HCT116 (cell line): Measurements from ENCODE around the gene CRACDL. TPM values are rescaled to one million over a fixed set of nuclear protein-coding genes. Genes with fewer than 3 reads are reported as not detected.

Experiments
- ATAC-seq: fragments of 200-7000 bp; cut with Tn5 transposase; 2 replicates; pipeline ENCODE4 v1.9.1; 2020; ENCODE audit warnings: mild to moderate bottlenecking, moderate library complexity
- BruUV-seq: library from RNA; stranded (reverse); fragments of 400-500 nt; replicated peaks from 2 replicates; lab custom pipeline; 2021; lab: Mats Ljungman, UMichigan
- CTCF ChIA-PET: fragments of 300-600 bp; sonication (Branson Sonifier 250); formaldehyde crosslinking; loops from one replicate; lab custom pipeline; 2021; ENCODE audit warnings: antibody characterized with exemption; lab: Charles Lee
- POLR2A ChIA-PET: fragments of 300-600, 350-600 bp; sonication (Branson Sonifier 250); formaldehyde crosslinking; loops from one replicate; lab custom pipeline; 2021; ENCODE audit warnings: antibody characterized with exemption; lab: Charles Lee
- RAD21 ChIA-PET, 2 experiments: fragments of 300-600 bp; sonication (Branson Sonifier 250); formaldehyde crosslinking; loops; one replicate each; lab custom pipeline; 2023; ENCODE audit warnings: low total read pairs in 2 of 2; ENCODE audit not compliant: uncharacterized antibody in 2 of 2, unreplicated experiment in 2 of 2, low non-redundant PET in 1 of 2; lab: Charles Lee
- DNase-seq: peaks from one replicate; pipeline ENCODE4 v3.0.0-alpha.2; 2010; ENCODE audit warnings: low read depth, low spot score
- H2AFZ ChIP-seq: fragments of 200-600 bp; shearing (Covaris generic), sonication (generic); 2 replicates; pipeline ENCODE4 v1.6.1; 2017; ENCODE audit warnings: low read depth, mixed run types, mixed read lengths, antibody characterized with exemption, low read length; ENCODE audit not compliant: poor library complexity, severe bottlenecking
- H3K27ac ChIP-seq: 2 replicates; pipeline ENCODE4 v1.5.1; 2012; ENCODE audit warnings: low read depth, low read length
- H3K27me3 ChIP-seq: fragments of 200-600 bp; sonication (generic); 2 replicates; pipeline ENCODE4 v1.6.1; 2016; ENCODE audit warnings: mixed run types, low read length, mixed read lengths; ENCODE audit not compliant: insufficient read depth
- H3K36me3 ChIP-seq, 2 experiments: fragments of 200-500 bp in 1 of 2; fragments of 200-600 bp in 1 of 2; sonication (Bioruptor generic) in 1 of 2; sonication (generic) in 1 of 2; 2 replicates each; pipeline versions ENCODE4 v1.5.1 to v1.6.1; 2014 to 2016; ENCODE audit warnings: low read length in 2 of 2, inconsistent platforms in 1 of 2, mixed read lengths in 1 of 2, mixed run types in 1 of 2; ENCODE audit not compliant: insufficient read depth in 2 of 2, control insufficient read depth in 1 of 2
- H3K4me1 ChIP-seq, 2 experiments: fragments of 200-600 bp in 1 of 2; sonication (generic) in 1 of 2; 2 replicates each; pipeline versions ENCODE4 v1.5.1 to v1.6.1; 2012 to 2017; ENCODE audit warnings: low read length in 2 of 2, inconsistent platforms in 1 of 2, mild to moderate bottlenecking in 1 of 2, mixed read lengths in 1 of 2, mixed run types in 1 of 2, moderate library complexity in 1 of 2; ENCODE audit not compliant: insufficient read depth in 2 of 2, control insufficient read depth in 1 of 2
- H3K4me2 ChIP-seq: fragments of 200-600 bp; sonication (generic); 2 replicates; pipeline ENCODE4 v1.6.1; 2017; ENCODE audit warnings: mixed run types, low read length, mixed read lengths
- H3K4me3 ChIP-seq, 2 experiments: fragments of 200-600 bp in 1 of 2; sonication (generic) in 1 of 2; replicated peaks in 1 of 2; 2 replicates each; pipeline ENCODE4 v1.5.1; 2011 to 2016; ENCODE audit warnings: low read length in 2 of 2, control low read depth in 1 of 2, low read depth in 1 of 2, mild to moderate bottlenecking in 1 of 2, mixed read lengths in 1 of 2, mixed run types in 1 of 2
- H3K79me2 ChIP-seq: fragments of 200-600 bp; sonication (generic); 2 replicates; pipeline ENCODE4 v1.6.1; 2017; ENCODE audit warnings: mild to moderate bottlenecking, mixed run types, low read length, moderate library complexity, mixed read lengths; ENCODE audit not compliant: insufficient read depth
- H3K9ac ChIP-seq: fragments of 200-600 bp; sonication (generic); 2 replicates; pipeline ENCODE4 v1.6.1; 2016; ENCODE audit warnings: low read length, mixed read lengths
- H3K9me2 ChIP-seq: fragments of 200-600 bp; sonication (generic), shearing (Covaris generic); 2 replicates; pipeline ENCODE4 v1.6.1; 2017; ENCODE audit warnings: mixed run types, mild to moderate bottlenecking, moderate library complexity; ENCODE audit not compliant: insufficient read depth
- H3K9me3 ChIP-seq, 2 experiments: fragments of 200-500 bp in 1 of 2; fragments of 200-600 bp in 1 of 2; sonication (Bioruptor generic) in 1 of 2; sonication (generic) in 1 of 2; 2 replicates each; pipeline ENCODE4 v1.6.1; 2014 to 2017; ENCODE audit warnings: low read length in 2 of 2, mixed read lengths in 2 of 2, inconsistent platforms in 1 of 2, low read depth in 1 of 2, mild to moderate bottlenecking in 1 of 2, mixed run types in 1 of 2, moderate library complexity in 1 of 2; ENCODE audit not compliant: control insufficient read depth in 1 of 2, insufficient read depth in 1 of 2
- H4K20me1 ChIP-seq: fragments of 200-600 bp; sonication (generic), shearing (Covaris generic); 2 replicates; pipeline ENCODE4 v1.6.1; 2017; ENCODE audit warnings: mixed run types, mild to moderate bottlenecking, moderate library complexity; ENCODE audit not compliant: insufficient read depth
- CBX3 ChIP-seq: IDR thresholded peaks from 2 replicates; pipeline ENCODE4 v1.6.1; 2012; ENCODE audit warnings: low read depth
- CEBPB ChIP-seq: IDR thresholded peaks from 2 replicates; pipeline ENCODE4 v1.6.1; 2012; ENCODE audit warnings: low read depth
- EGR1 ChIP-seq: IDR thresholded peaks from 2 replicates; pipeline ENCODE4 v1.6.1; 2012; ENCODE audit warnings: low read depth
- EZH2 ChIP-seq: fragments of 200-600 bp; sonication (generic); IDR thresholded peaks from 2 replicates; pipeline ENCODE4 v1.6.1; 2017; ENCODE audit warnings: antibody characterized with exemption, mixed run types
- FOSL1 ChIP-seq: IDR thresholded peaks from 2 replicates; pipeline ENCODE4 v1.6.1; 2012; ENCODE audit warnings: low read depth
- JUND ChIP-seq: IDR thresholded peaks from 2 replicates; pipeline ENCODE4 v1.6.1; 2012
- POLR2A ChIP-seq: IDR thresholded peaks from 2 replicates; pipeline ENCODE4 v1.7.0; 2011; ENCODE audit warnings: borderline replicate concordance; ENCODE audit not compliant: insufficient read depth, insufficient read length; ENCODE audit errors: extremely low read depth
- POLR2AphosphoS5 ChIP-seq: IDR thresholded peaks from 2 replicates; pipeline ENCODE4 v1.6.1; 2011; ENCODE audit warnings: mild to moderate bottlenecking, low read depth, low read length, moderate library complexity
- SRF ChIP-seq: IDR thresholded peaks from 2 replicates; pipeline ENCODE4 v1.6.1; 2012; ENCODE audit warnings: low read depth
- TCF7L2 ChIP-seq: IDR thresholded peaks from 2 replicates; pipeline ENCODE4 v1.7.0; 2011; ENCODE audit warnings: borderline replicate concordance, inconsistent platforms; ENCODE audit not compliant: insufficient read depth, insufficient read length; ENCODE audit errors: extremely low read depth
- intact Hi-C: fragments of 100-400 bp; cut with micrococcal nuclease; formaldehyde crosslinking; loops from 2 replicates; pipeline ENCODE4 v1.10.0; 2022
- total RNA-seq: library from RNA; stranded (reverse); gene quantifications from one replicate; pipeline ENCODE4 v1.2.1, GENCODE V29; 2021; ENCODE audit not compliant: unreplicated experiment
- TF ChIP-seq, protein P1 (sequence below): IDR thresholded peaks from 2 replicates; pipeline ENCODE4 v1.6.1; 2012; ENCODE audit warnings: low read depth
- TF ChIP-seq, protein P2 (sequence below): IDR thresholded peaks from 2 replicates; pipeline ENCODE4 v1.6.1; 2011; ENCODE audit warnings: mild to moderate bottlenecking, low read length, moderate library complexity; ENCODE audit not compliant: insufficient replicate concordance; ENCODE audit errors: extremely low read depth
- TF ChIP-seq, protein P3 (sequence below): IDR thresholded peaks from 2 replicates; pipeline ENCODE4 v1.6.1; 2012

The CRACDL gene
- total RNA-seq, 1 experiment from 2014 or later: 1.1 TPM

DNA sequence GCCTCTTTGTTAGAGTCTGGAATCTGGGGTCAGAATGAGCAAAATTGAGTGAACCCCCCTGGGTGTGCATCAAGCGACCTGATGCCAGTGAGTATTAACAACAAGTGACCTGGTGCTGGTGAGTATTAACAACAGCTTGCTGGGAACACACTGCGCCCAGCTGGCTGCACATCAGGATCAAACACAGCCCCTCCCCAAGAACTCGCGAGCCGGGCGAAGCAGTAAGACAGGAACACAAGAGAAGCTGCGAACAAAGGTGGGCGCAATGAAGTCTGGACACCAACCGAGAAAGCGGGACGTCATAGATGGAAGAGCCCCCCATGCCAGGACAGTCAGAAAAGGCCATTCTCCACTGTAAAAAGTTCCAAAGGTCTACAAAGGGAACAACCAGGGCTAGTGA is 34.3 kb downstream of the CRACDL start:
- H3K27me3 ChIP-seq: no peaks in the 10 kb centered on the region
- no peaks in the 10 kb centered on the region for H3K36me3 ChIP-seq
- RAD21 ChIA-PET: no interaction called here
- TF ChIP-seq FOSL1 (no peak), SRF (no peak), JUND (no peak), EZH2 (no peak), POLR2A (no peak), CEBPB (no peak), TCF7L2 (no peak), CBX3 (no peak), POLR2AphosphoS5 (no peak), EGR1 (no peak)
- TF ChIP-seq, protein P1, sequence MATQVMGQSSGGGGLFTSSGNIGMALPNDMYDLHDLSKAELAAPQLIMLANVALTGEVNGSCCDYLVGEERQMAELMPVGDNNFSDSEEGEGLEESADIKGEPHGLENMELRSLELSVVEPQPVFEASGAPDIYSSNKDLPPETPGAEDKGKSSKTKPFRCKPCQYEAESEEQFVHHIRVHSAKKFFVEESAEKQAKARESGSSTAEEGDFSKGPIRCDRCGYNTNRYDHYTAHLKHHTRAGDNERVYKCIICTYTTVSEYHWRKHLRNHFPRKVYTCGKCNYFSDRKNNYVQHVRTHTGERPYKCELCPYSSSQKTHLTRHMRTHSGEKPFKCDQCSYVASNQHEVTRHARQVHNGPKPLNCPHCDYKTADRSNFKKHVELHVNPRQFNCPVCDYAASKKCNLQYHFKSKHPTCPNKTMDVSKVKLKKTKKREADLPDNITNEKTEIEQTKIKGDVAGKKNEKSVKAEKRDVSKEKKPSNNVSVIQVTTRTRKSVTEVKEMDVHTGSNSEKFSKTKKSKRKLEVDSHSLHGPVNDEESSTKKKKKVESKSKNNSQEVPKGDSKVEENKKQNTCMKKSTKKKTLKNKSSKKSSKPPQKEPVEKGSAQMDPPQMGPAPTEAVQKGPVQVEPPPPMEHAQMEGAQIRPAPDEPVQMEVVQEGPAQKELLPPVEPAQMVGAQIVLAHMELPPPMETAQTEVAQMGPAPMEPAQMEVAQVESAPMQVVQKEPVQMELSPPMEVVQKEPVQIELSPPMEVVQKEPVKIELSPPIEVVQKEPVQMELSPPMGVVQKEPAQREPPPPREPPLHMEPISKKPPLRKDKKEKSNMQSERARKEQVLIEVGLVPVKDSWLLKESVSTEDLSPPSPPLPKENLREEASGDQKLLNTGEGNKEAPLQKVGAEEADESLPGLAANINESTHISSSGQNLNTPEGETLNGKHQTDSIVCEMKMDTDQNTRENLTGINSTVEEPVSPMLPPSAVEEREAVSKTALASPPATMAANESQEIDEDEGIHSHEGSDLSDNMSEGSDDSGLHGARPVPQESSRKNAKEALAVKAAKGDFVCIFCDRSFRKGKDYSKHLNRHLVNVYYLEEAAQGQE: no peak
- TF ChIP-seq, protein P2, sequence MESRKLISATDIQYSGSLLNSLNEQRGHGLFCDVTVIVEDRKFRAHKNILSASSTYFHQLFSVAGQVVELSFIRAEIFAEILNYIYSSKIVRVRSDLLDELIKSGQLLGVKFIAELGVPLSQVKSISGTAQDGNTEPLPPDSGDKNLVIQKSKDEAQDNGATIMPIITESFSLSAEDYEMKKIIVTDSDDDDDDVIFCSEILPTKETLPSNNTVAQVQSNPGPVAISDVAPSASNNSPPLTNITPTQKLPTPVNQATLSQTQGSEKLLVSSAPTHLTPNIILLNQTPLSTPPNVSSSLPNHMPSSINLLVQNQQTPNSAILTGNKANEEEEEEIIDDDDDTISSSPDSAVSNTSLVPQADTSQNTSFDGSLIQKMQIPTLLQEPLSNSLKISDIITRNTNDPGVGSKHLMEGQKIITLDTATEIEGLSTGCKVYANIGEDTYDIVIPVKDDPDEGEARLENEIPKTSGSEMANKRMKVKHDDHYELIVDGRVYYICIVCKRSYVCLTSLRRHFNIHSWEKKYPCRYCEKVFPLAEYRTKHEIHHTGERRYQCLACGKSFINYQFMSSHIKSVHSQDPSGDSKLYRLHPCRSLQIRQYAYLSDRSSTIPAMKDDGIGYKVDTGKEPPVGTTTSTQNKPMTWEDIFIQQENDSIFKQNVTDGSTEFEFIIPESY: no peak
- TF ChIP-seq, protein P3, sequence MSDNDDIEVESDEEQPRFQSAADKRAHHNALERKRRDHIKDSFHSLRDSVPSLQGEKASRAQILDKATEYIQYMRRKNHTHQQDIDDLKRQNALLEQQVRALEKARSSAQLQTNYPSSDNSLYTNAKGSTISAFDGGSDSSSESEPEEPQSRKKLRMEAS: no peak
- TF ChIP-seq, all 23 proteins: peak for 0
- intact Hi-C loops: loop anchor here (10.0 kb wide), 1 partner anchor 77 kb away; no protein-coding TSS in a partner anchor
- no peak overlapping the region for H3K4me3 ChIP-seq
- H3K9me2 ChIP-seq: no peaks in the 10 kb centered on the region
- H3K4me2 ChIP-seq: no peak overlapping the region
- no peaks in the 10 kb centered on the region for H4K20me1 ChIP-seq
- ChIA-PET CTCF (no interaction called here), POLR2A (no interaction called here)
- H3K79me2 ChIP-seq: no peaks in the 10 kb centered on the region
- H3K9ac ChIP-seq: no peak overlapping the region
- no peaks in the 10 kb centered on the region for H3K9me3 ChIP-seq
- H3K4me1 ChIP-seq: no peaks in the 10 kb centered on the region
- DNase-seq (no peak), ATAC-seq (no peak)
- no TSS peak for BruUV-seq
- no peak overlapping the region for H3K27ac ChIP-seq
- no peak overlapping the region for H2AFZ ChIP-seq
